Fibroblast of villous mesenchyme (primary cell): Measurements from ENCODE around the gene CPN2. TPM values are rescaled to one million over a fixed set of nuclear protein-coding genes. Genes with fewer than 3 reads are reported as not detected.

Experiments used
- DNase-seq: peaks from one replicate; pipeline ENCODE4 v3.0.0-alpha.2; 2010; ENCODE audit warnings: low read depth
- H3K4me3 ChIP-seq: 2 replicates; pipeline ENCODE4 v1.5.1; 2011; ENCODE audit warnings: low read depth, mild to moderate bottlenecking, low read length
- CTCF ChIP-seq: IDR thresholded peaks from 2 replicates; pipeline ENCODE4 v1.5.1; 2012; ENCODE audit warnings: low read depth, mild to moderate bottlenecking, low read length; ENCODE audit not compliant: insufficient read depth
- total RNA-seq: library from RNA; depleted of rRNA; stranded (reverse); fragments of >200 nt; gene quantifications from 2 replicates; pipeline ENCODE4 v1.2.3, GENCODE V29; 2012

The CPN2 gene
- total RNA-seq, 1 donor, result not detected

- peak; percentile 74 for DNase-seq
- TF ChIP-seq CTCF, result no peak
- H3K4me3 ChIP-seq, result no peak overlapping the region
Measured at GRCh38 chr3:194300382-194300758, 50.8 kb downstream of the CPN2 start.

GRCh38 chr3:194298331-194299227, 52.5 kb downstream of the CPN2 start:
- TF ChIP-seq CTCF, result no peak
- no peak for DNase-seq
- H3K4me3 ChIP-seq, result no peak overlapping the region

GRCh38 chr3:194296454-194297263, 54.5 kb downstream of the CPN2 start:
- no peak for TF ChIP-seq CTCF
- peak; percentile 86 for DNase-seq
- peak overlapping the region; percentile 42 for H3K4me3 ChIP-seq

- TF ChIP-seq CTCF, result no peak
- no peak for DNase-seq
Measured at GRCh38 chr3:194294895-194295214, 56.3 kb downstream of the CPN2 start.

GRCh38 chr3:194294199-194294894, 56.8 kb downstream of the CPN2 start:
- H3K4me3 ChIP-seq, result no peak overlapping the region
- no peak for DNase-seq
- no peak for TF ChIP-seq CTCF

More at GRCh38 chr3:194294895-194295214, 56.3 kb downstream of the CPN2 start:
- H3K4me3 ChIP-seq, result no peak overlapping the region

GRCh38 chr3:194293546-194294198, 57.5 kb downstream of the CPN2 start:
- no peak for TF ChIP-seq CTCF
- no peak for DNase-seq
- H3K4me3 ChIP-seq, result no peak overlapping the region
